Esophagus (tissue), 2 donors: ENCODE data around the gene PLPP6. TPM values are rescaled to one million over a fixed set of nuclear protein-coding genes. Genes with fewer than 3 reads are reported as not detected.

Experiments
- H3K27ac ChIP-seq, 2 donors: one replicate each; pipeline ENCODE4 v1.5.1; 2013; ENCODE audit warnings: low read depth in 2 of 2, mild to moderate bottlenecking in 2 of 2, inconsistent platforms in 1 of 2, low read length in 1 of 2, moderate library complexity in 1 of 2
- H3K27me3 ChIP-seq, 2 donors: one replicate each; pipeline ENCODE4 v1.6.1; 2013; ENCODE audit warnings: low read length in 2 of 2, control low read depth in 1 of 2, mild to moderate bottlenecking in 1 of 2; ENCODE audit not compliant: insufficient read depth in 2 of 2, control insufficient read depth in 1 of 2
- H3K36me3 ChIP-seq, 2 donors: one replicate each; pipeline ENCODE4 v1.6.1; 2013; ENCODE audit warnings: low read length in 1 of 2; ENCODE audit not compliant: control insufficient read depth in 2 of 2, insufficient read depth in 2 of 2
- H3K4me1 ChIP-seq, 2 donors: one replicate each; pipeline ENCODE4 v1.6.1; 2013; ENCODE audit warnings: low read length in 1 of 2; ENCODE audit not compliant: control insufficient read depth in 2 of 2, insufficient read depth in 2 of 2
- H3K4me3 ChIP-seq, 2 donors: one replicate each; pipeline ENCODE4 v1.5.1; 2013; ENCODE audit warnings: low read length in 2 of 2, mild to moderate bottlenecking in 2 of 2, low read depth in 1 of 2, moderate library complexity in 1 of 2
- H3K9me3 ChIP-seq, 2 donors: one replicate each; pipeline ENCODE4 v1.6.1; 2013; ENCODE audit warnings: mild to moderate bottlenecking in 2 of 2, low read depth in 1 of 2, low read length in 1 of 2, moderate library complexity in 1 of 2; ENCODE audit not compliant: control insufficient read depth in 2 of 2, insufficient read depth in 1 of 2
- WGBS, 2 donors: extraction: QIAGEN DNeasy Blood & Tissue Kit; methylation state at CpG; one replicate each; pipeline ENCODE4 v1.1.7; 2013; 5-methylcytosine and 5-hydroxymethylcytosine counted together
- polyA plus RNA-seq, 2 donors: library from polyadenylated mRNA; stranded (reverse); fragments of 200-250 nt; gene quantifications; one replicate each; pipeline ENCODE4 v1.2.3, GENCODE V29; 2013
- donor health status: healthy with polysubstance abuse.
- donor health status: Bipolar disorder and iron deficiency.

Gene PLPP6
- polyA plus RNA-seq, 2 donors: 5.1 to 6.4 TPM

DNA sequence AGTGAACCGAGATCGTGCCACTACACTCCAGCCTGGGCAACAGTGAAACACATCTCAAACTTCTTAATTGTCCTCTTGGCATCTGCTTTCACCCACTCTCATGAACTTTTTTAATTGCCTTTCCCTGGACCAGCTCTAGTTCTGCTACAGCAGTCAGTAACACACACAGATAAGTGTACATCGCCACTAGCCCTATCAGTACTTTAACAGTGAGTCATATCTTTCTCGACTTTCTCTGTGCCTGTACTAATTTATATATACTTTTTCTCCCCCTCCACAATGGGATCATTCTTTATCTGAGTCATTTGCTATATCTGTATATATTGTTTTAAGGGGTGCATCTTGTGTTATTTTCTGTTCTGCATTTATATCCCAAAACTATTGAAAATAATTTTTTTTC is 24.0 kb downstream of the PLPP6 start:
- Histone ChIP-seq H3K27me3 (no peaks in the 10 kb centered on the region), H3K27ac (no peak overlapping the region), H3K4me1 (peaks cover 0 to 3% of the 10 kb centered on the region in 2 donors), H3K9me3 (no peaks in the 10 kb centered on the region), H3K4me3 (no peak overlapping the region), H3K36me3 (peaks cover 0 to 4% of the 10 kb centered on the region in 2 donors)
- WGBS, 2 donors: 76% methylated on average over 4 of the region's 4 CpGs

- H3K9me3 ChIP-seq: no peaks in the 10 kb centered on the region
- peaks cover 0 to 4% of the 10 kb centered on the region in 2 donors for H3K36me3 ChIP-seq
- H3K4me1 ChIP-seq: peaks cover 0 to 3% of the 10 kb centered on the region in 2 donors
- WGBS, 2 donors: 72 to 73% methylated on average over 1 of the region's 1 CpG
- no peak overlapping the region for H3K27ac ChIP-seq
- no peak overlapping the region for H3K4me3 ChIP-seq
- H3K27me3 ChIP-seq: no peaks in the 10 kb centered on the region
These were observed 24.5 kb downstream of the PLPP6 start for GRCh38 chr9:4686584-4686983.

GRCh38 chr9:4689021-4689420 is 26.9 kb downstream of the PLPP6 start:
- peak overlapping the region in 1 of 2 donors; percentile 25 for H3K27ac ChIP-seq
- no peaks in the 10 kb centered on the region for H3K27me3 ChIP-seq
- WGBS, 2 donors: 37 to 84% methylated on average over 2 of the region's 2 CpGs
- H3K36me3 ChIP-seq: peaks cover 0 to 4% of the 10 kb centered on the region in 2 donors
- H3K9me3 ChIP-seq: no peaks in the 10 kb centered on the region
- H3K4me3 ChIP-seq: no peak overlapping the region
- peaks cover 0 to 3% of the 10 kb centered on the region in 2 donors for H3K4me1 ChIP-seq

GRCh38 chr9:4689687-4690104 is 27.6 kb downstream of the PLPP6 start:
- Histone ChIP-seq H3K4me1 (peaks cover 0 to 3% of the 10 kb centered on the region in 2 donors), H3K27ac (no peak overlapping the region), H3K36me3 (peaks cover 0 to 4% of the 10 kb centered on the region in 2 donors), H3K9me3 (no peaks in the 10 kb centered on the region), H3K4me3 (no peak overlapping the region), H3K27me3 (no peaks in the 10 kb centered on the region)
- WGBS, 2 donors: 61 to 70% methylated on average over 1 of the region's 1 CpG

GRCh38 chr9:4690144-4690543 is 28.1 kb downstream of the PLPP6 start:
- Histone ChIP-seq H3K27me3 (no peaks in the 10 kb centered on the region), H3K36me3 (peaks cover 0 to 4% of the 10 kb centered on the region in 2 donors), H3K27ac (no peak overlapping the region), H3K4me1 (peaks cover 0 to 3% of the 10 kb centered on the region in 2 donors), H3K4me3 (no peak overlapping the region), H3K9me3 (no peaks in the 10 kb centered on the region)
- WGBS, 2 donors: 90 to 91% methylated on average over 4 of the region's 4 CpGs

GRCh38 chr9:4691795-4692194 is 29.7 kb downstream of the PLPP6 start:
- Histone ChIP-seq H3K9me3 (no peaks in the 10 kb centered on the region), H3K27ac (no peak overlapping the region), H3K36me3 (peaks cover 0 to 4% of the 10 kb centered on the region in 2 donors), H3K4me3 (no peak overlapping the region), H3K27me3 (no peaks in the 10 kb centered on the region), H3K4me1 (peaks cover 0 to 3% of the 10 kb centered on the region in 2 donors)
- 69 to 78% methylated on average over 3 of the region's 3 CpGs for WGBS, 2 donors

- H3K4me3 ChIP-seq: no peak overlapping the region
- H3K27ac ChIP-seq: no peak overlapping the region
- no peaks in the 10 kb centered on the region for H3K4me1 ChIP-seq
- no peaks in the 10 kb centered on the region for H3K27me3 ChIP-seq
- H3K9me3 ChIP-seq: no peaks in the 10 kb centered on the region
- 69 to 73% methylated on average over 3 of the region's 3 CpGs for WGBS, 2 donors
- H3K36me3 ChIP-seq: peaks cover 0 to 4% of the 10 kb centered on the region in 2 donors
These were observed 38.0 kb downstream of the PLPP6 start for GRCh38 chr9:4700091-4700490.

GRCh38 chr9:4700932-4701331 is 38.8 kb downstream of the PLPP6 start:
- H3K27me3 ChIP-seq: no peaks in the 10 kb centered on the region
- H3K27ac ChIP-seq: no peak overlapping the region
- 70 to 71% methylated on average over 2 of the region's 2 CpGs for WGBS, 2 donors
- H3K9me3 ChIP-seq: no peaks in the 10 kb centered on the region
- no peaks in the 10 kb centered on the region for H3K36me3 ChIP-seq
- no peak overlapping the region for H3K4me3 ChIP-seq
- no peaks in the 10 kb centered on the region for H3K4me1 ChIP-seq

GRCh38 chr9:4701526-4701925 is 39.4 kb downstream of the PLPP6 start:
- H3K4me1 ChIP-seq: no peaks in the 10 kb centered on the region
- no peak overlapping the region for H3K27ac ChIP-seq
- 50 to 65% methylated on average over 1 of the region's 1 CpG for WGBS, 2 donors
- H3K27me3 ChIP-seq: no peaks in the 10 kb centered on the region
- no peak overlapping the region for H3K4me3 ChIP-seq
- H3K36me3 ChIP-seq: no peaks in the 10 kb centered on the region
- no peaks in the 10 kb centered on the region for H3K9me3 ChIP-seq

DNA sequence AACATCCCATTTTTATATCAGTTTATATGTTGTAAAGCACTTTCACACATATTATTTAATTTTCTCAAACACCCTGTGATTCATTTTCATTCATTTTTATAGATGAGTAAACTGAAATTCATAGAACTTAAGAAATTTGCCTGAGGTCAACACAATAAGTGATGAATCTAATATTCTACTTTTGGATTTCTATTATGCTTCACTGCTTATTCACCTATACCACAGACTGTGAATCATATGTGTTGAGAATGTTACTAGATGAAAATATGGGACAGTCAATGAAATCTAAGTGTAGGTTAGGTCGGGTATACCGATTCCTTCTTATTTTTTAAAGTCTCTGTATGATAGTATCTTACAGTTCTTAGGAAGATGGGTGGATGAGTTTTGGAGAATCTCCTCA is 42.0 kb downstream of the PLPP6 start:
- H3K4me3 ChIP-seq: no peak overlapping the region
- no peaks in the 10 kb centered on the region for H3K36me3 ChIP-seq
- H3K27ac ChIP-seq: no peak overlapping the region
- H3K27me3 ChIP-seq: no peaks in the 10 kb centered on the region
- 85 to 95% methylated on average over 2 of the region's 2 CpGs for WGBS, 2 donors
- H3K4me1 ChIP-seq: no peaks in the 10 kb centered on the region
- H3K9me3 ChIP-seq: no peaks in the 10 kb centered on the region
